Gastrocnemius medialis (tissue), 4 donors: ENCODE results near the gene SCN8A.

Experiments
- POLR2A ChIP-seq, 2 donors: fragments of 450-650 bp; IDR thresholded peaks; one replicate each; pipeline ENCODE4 v1.6.1; 2017; ENCODE audit warnings: antibody characterized with exemption in 2 of 2, mild to moderate bottlenecking in 2 of 2, moderate library complexity in 2 of 2
- TF ChIP-seq, protein P1 (sequence below), 5 experiments: fragments of 450-650 bp in 3 of 5; fragments of 200-600 bp in 2 of 5; sonication (generic) in 2 of 5; IDR thresholded peaks in 4 of 5; conservative IDR thresholded peaks in 1 of 5; 1 replicate in 4 of 5; 2 replicates in 1 of 5; pipeline ENCODE4 v1.5.1; 2016 to 2019; ENCODE audit warnings: antibody characterized with exemption in 5 of 5, mild to moderate bottlenecking in 3 of 5, moderate library complexity in 3 of 5

DNA sequence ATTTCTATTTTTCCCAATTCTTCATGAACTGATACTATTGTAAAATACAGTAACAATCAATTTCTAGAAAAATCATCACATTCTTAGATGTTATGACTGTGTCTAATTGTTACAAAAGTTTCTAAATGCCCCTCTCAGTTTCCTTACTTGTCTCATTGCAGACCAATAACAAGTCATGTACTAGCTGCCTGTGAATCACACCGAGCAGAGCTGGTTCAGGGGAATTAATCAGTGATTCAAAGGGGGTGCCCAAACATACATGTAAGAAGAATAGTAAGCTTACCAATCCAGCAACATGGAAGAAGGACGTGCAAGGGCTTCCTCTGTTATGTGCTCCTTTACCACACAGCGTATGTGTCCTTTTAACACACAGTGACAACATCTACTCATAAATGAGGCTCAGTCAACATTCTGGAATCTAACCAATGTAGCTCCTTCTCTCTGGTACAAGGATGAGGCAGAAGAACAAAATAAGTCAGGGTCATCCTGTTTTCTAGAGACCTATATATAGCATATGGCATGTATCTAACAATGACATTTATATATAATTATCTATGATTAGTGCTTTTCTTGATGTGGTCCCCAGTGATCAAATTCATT, 126.4 kb downstream of the SCN8A start:
- TF ChIP-seq, protein P1, sequence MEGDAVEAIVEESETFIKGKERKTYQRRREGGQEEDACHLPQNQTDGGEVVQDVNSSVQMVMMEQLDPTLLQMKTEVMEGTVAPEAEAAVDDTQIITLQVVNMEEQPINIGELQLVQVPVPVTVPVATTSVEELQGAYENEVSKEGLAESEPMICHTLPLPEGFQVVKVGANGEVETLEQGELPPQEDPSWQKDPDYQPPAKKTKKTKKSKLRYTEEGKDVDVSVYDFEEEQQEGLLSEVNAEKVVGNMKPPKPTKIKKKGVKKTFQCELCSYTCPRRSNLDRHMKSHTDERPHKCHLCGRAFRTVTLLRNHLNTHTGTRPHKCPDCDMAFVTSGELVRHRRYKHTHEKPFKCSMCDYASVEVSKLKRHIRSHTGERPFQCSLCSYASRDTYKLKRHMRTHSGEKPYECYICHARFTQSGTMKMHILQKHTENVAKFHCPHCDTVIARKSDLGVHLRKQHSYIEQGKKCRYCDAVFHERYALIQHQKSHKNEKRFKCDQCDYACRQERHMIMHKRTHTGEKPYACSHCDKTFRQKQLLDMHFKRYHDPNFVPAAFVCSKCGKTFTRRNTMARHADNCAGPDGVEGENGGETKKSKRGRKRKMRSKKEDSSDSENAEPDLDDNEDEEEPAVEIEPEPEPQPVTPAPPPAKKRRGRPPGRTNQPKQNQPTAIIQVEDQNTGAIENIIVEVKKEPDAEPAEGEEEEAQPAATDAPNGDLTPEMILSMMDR (IDR thresholded peaks at IDR 0.05 in 4 of 5, conservative IDR thresholded peaks at IDR 0.05 in 1 of 5) = no peak
- no peak for TF ChIP-seq POLR2A (IDR thresholded peaks at IDR 0.05)
